Prostate gland (tissue), 2 donors: Measurements from ENCODE around the gene TMC8.

Source experiments
- CTCF ChIP-seq, 4 experiments: fragments of 200-600 bp in 2 of 4; fragments of 450-650 bp in 2 of 4; sonication (generic) in 2 of 4; IDR thresholded peaks; 1 replicate in 3 of 4; 2 replicates in 1 of 4; pipeline ENCODE4 v1.5.1; 2016 to 2019; ENCODE audit warnings: antibody characterized with exemption in 4 of 4, mild to moderate bottlenecking in 2 of 4, moderate library complexity in 2 of 4
- POLR2A ChIP-seq: fragments of 450-650 bp; IDR thresholded peaks from one replicate; pipeline ENCODE4 v1.6.1; 2016; ENCODE audit warnings: antibody characterized with exemption, mild to moderate bottlenecking

- TF ChIP-seq CTCF (IDR thresholded peaks at IDR 0.05), result no peak
- no peak for TF ChIP-seq POLR2A
Measured at GRCh38 chr17:78129351-78130089, 1.1 kb upstream of the TMC8 start.
